CD4-positive, alpha-beta memory T cell (primary cell): ENCODE results near the gene TRIB2. TPM values are rescaled to one million over a fixed set of nuclear protein-coding genes. Genes with fewer than 3 reads are reported as not detected.

ENCODE experiments used
- CTCF ChIA-PET: fragments of 350-600 bp; sonication (Branson Sonifier 250); formaldehyde crosslinking; loops from one replicate; lab custom pipeline; 2021; ENCODE audit warnings: inconsistent platforms; ENCODE audit not compliant: partially characterized antibody; lab: Charles Lee
- POLR2A ChIA-PET: fragments of 350-600 bp; sonication (Branson Sonifier 250); formaldehyde crosslinking; loops from one replicate; lab custom pipeline; 2021; ENCODE audit not compliant: partially characterized antibody; lab: Charles Lee
- DNase-seq, 5 donors: peaks; one replicate each; pipeline versions ENCODE4 v3.0.0 to v3.0.0-alpha.2; 2020 to 2022; ENCODE audit warnings: mixed read lengths in 1 of 5
- H3K27ac ChIP-seq: one replicate; pipeline ENCODE4 v1.7.0; 2013; ENCODE audit warnings: low read depth, low read length
- H3K27me3 ChIP-seq: 2 replicates; pipeline ENCODE4 v1.7.0; 2013; ENCODE audit warnings: mild to moderate bottlenecking, low read length, moderate library complexity; ENCODE audit not compliant: insufficient read depth
- H3K36me3 ChIP-seq: 2 replicates; pipeline ENCODE4 v1.7.0; 2013; ENCODE audit warnings: mild to moderate bottlenecking, low read length, moderate library complexity; ENCODE audit not compliant: insufficient read depth
- H3K4me1 ChIP-seq: 2 replicates; pipeline ENCODE4 v1.7.0; 2013; ENCODE audit warnings: mild to moderate bottlenecking, low read length, moderate library complexity; ENCODE audit not compliant: insufficient read depth
- H3K4me3 ChIP-seq, 2 donors: one replicate each; pipeline ENCODE4 v1.7.0; 2013; ENCODE audit warnings: low read length in 2 of 2, mild to moderate bottlenecking in 1 of 2
- H3K9me3 ChIP-seq, 2 donors: one replicate each; pipeline ENCODE4 v1.7.0; 2013; ENCODE audit warnings: low read length in 2 of 2, control low read depth in 1 of 2; ENCODE audit not compliant: control insufficient read depth in 1 of 2
- H3K27ac Mint-ChIP-seq, 7 donors: one replicate each; pipeline ENCODE4 v1.8.0; 2020 to 2021; ENCODE audit warnings: mixed read lengths in 7 of 7, mild to moderate bottlenecking in 6 of 7, inconsistent platforms in 3 of 7, moderate library complexity in 3 of 7
- H3K27me3 Mint-ChIP-seq, 2 donors: one replicate each; pipeline ENCODE4 v1.8.0; 2020 to 2021; ENCODE audit warnings: mixed read lengths in 2 of 2
- H3K36me3 Mint-ChIP-seq, 2 donors: one replicate each; pipeline ENCODE4 v1.8.0; 2020 to 2021; ENCODE audit warnings: mixed read lengths in 2 of 2, inconsistent platforms in 1 of 2, mild to moderate bottlenecking in 1 of 2
- H3K4me1 Mint-ChIP-seq, 4 donors: one replicate each; pipeline ENCODE4 v1.8.0; 2020 to 2021; ENCODE audit warnings: mixed read lengths in 4 of 4, mild to moderate bottlenecking in 1 of 4
- H3K4me3 Mint-ChIP-seq, 8 donors: one replicate each; pipeline ENCODE4 v1.8.0; 2020 to 2021; ENCODE audit warnings: mixed read lengths in 8 of 8, mild to moderate bottlenecking in 7 of 8, moderate library complexity in 6 of 8, inconsistent platforms in 3 of 8
- H3K9me3 Mint-ChIP-seq, 8 donors: one replicate each; pipeline ENCODE4 v1.8.0; 2020 to 2021; ENCODE audit warnings: mixed read lengths in 8 of 8, mild to moderate bottlenecking in 5 of 8, inconsistent platforms in 3 of 8, moderate library complexity in 1 of 8
- intact Hi-C: fragments of 100-400 bp; cut with micrococcal nuclease; formaldehyde crosslinking; loops from one replicate; pipeline ENCODE4 v1.15.1; 2023
- polyA plus RNA-seq, 2 donors: library from polyadenylated mRNA; unstranded; fragments of 300-500 nt; fragmentation: Illumina TruSeq; gene quantifications; one replicate each; pipeline ENCODE4 v1.2.3, GENCODE V29; 2021
- total RNA-seq, 2 experiments: library from RNA; stranded (reverse); gene quantifications; one replicate each; pipeline ENCODE4 v1.2.3, GENCODE V29; 2021

Gene TRIB2
- total and polyA plus RNA-seq, 4 experiments from 2014 or later, result 73.8 to 126 (median 101) TPM

- ChIA-PET CTCF (no interaction called here), POLR2A (no interaction called here)
- H3K4me1 Mint-ChIP-seq, result peaks cover 0 to 8% (median 3%) of the 10 kb centered on the region in 4 donors
- DNase-seq, result no peak
- H3K36me3 ChIP-seq, result no peaks in the 10 kb centered on the region
- H3K27ac Mint-ChIP-seq, result peak overlapping the region in 1 of 7 donors; percentile 66
- H3K4me3 ChIP-seq, result no peak overlapping the region
- H3K27me3 ChIP-seq, result no peaks in the 10 kb centered on the region
- intact Hi-C loops, result no loop called here
- peaks cover 0 to 2% of the 10 kb centered on the region in 2 donors for H3K27me3 Mint-ChIP-seq
- no peak overlapping the region for H3K4me3 Mint-ChIP-seq
- H3K4me1 ChIP-seq, result no peaks in the 10 kb centered on the region
- H3K9me3 Mint-ChIP-seq, result peaks cover 0 to 10% (median 6%) of the 10 kb centered on the region in 8 donors
- H3K27ac ChIP-seq, result no peak overlapping the region
- H3K36me3 Mint-ChIP-seq, result no peaks in the 10 kb centered on the region
- H3K9me3 ChIP-seq, result no peaks in the 10 kb centered on the region
Measured at GRCh38 chr2:12685145-12685544, 31.6 kb upstream of the TRIB2 start.

GRCh38 chr2:12685956-12686355 lies 30.8 kb upstream of the TRIB2 start:
- H3K4me3 Mint-ChIP-seq, result peak overlapping the region in 1 of 8 donors; percentile 5
- H3K36me3 ChIP-seq, result no peaks in the 10 kb centered on the region
- peaks cover 0 to 2% of the 10 kb centered on the region in 2 donors for H3K27me3 Mint-ChIP-seq
- no peaks in the 10 kb centered on the region for H3K36me3 Mint-ChIP-seq
- no peak overlapping the region for H3K27ac Mint-ChIP-seq
- ChIA-PET POLR2A (no interaction called here), CTCF (no interaction called here)
- H3K9me3 ChIP-seq, result no peaks in the 10 kb centered on the region
- H3K27me3 ChIP-seq, result no peaks in the 10 kb centered on the region
- DNase-seq, result no peak
- H3K9me3 Mint-ChIP-seq, result peaks cover 0 to 10% (median 6%) of the 10 kb centered on the region in 8 donors
- H3K4me1 ChIP-seq, result no peaks in the 10 kb centered on the region
- H3K4me3 ChIP-seq, result no peak overlapping the region
- intact Hi-C loops, result no loop called here
- peaks cover 0 to 8% (median 3%) of the 10 kb centered on the region in 4 donors for H3K4me1 Mint-ChIP-seq
- no peak overlapping the region for H3K27ac ChIP-seq

- Histone ChIP-seq H3K36me3 (no peaks in the 10 kb centered on the region), H3K4me1 (no peaks in the 10 kb centered on the region), H3K4me3 (no peak overlapping the region), H3K27me3 (no peaks in the 10 kb centered on the region), H3K9me3 (no peaks in the 10 kb centered on the region), H3K27ac (no peak overlapping the region)
- H3K27ac Mint-ChIP-seq, result peak overlapping the region in 2 of 7 donors; percentile 55 to 61
- H3K4me3 Mint-ChIP-seq, result peak overlapping the region in 4 of 8 donors; percentile 2 to 43 (median 20)
- H3K36me3 Mint-ChIP-seq, result no peaks in the 10 kb centered on the region
- peaks cover 0 to 2% of the 10 kb centered on the region in 2 donors for H3K27me3 Mint-ChIP-seq
- CTCF ChIA-PET, result no interaction called here
- intact Hi-C loops, result no loop called here
- POLR2A ChIA-PET, result no interaction called here
- peaks cover 0 to 8% (median 3%) of the 10 kb centered on the region in 4 donors for H3K4me1 Mint-ChIP-seq
- DNase-seq, result no peak
- H3K9me3 Mint-ChIP-seq, result peaks cover 0 to 13% (median 9%) of the 10 kb centered on the region in 8 donors
Measured at GRCh38 chr2:12686708-12687283, 29.9 kb upstream of the TRIB2 start.

GRCh38 chr2:12688091-12688490 lies 28.6 kb upstream of the TRIB2 start:
- POLR2A ChIA-PET, result no interaction called here

GRCh38 chr2:12688893-12689292 lies 27.8 kb upstream of the TRIB2 start:
- POLR2A ChIA-PET, result interaction anchor here (0.6 kb wide), 1 partner anchor 220 kb away, joined by 3 read pairs; no protein-coding TSS in a partner anchor
- Histone ChIP-seq H3K9me3 (no peaks in the 10 kb centered on the region), H3K27ac (no peak overlapping the region), H3K36me3 (no peaks in the 10 kb centered on the region), H3K4me3 (no peak overlapping the region), H3K4me1 (no peaks in the 10 kb centered on the region), H3K27me3 (no peaks in the 10 kb centered on the region)
- CTCF ChIA-PET, result no interaction called here
- Mint-ChIP-seq H3K36me3 (peaks cover 0 to 5% of the 10 kb centered on the region in 2 donors), H3K9me3 (peaks cover 2 to 24% (median 14%) of the 10 kb centered on the region in 8 donors), H3K4me3 (no peak overlapping the region), H3K4me1 (peaks cover 0 to 13% (median 3%) of the 10 kb centered on the region in 4 donors), H3K27ac (no peak overlapping the region), H3K27me3 (peaks cover 0 to 2% of the 10 kb centered on the region in 2 donors)
- intact Hi-C loops, result no loop called here
- DNase-seq, result no peak

More at GRCh38 chr2:12688091-12688490, 28.6 kb upstream of the TRIB2 start:
- H3K9me3 ChIP-seq, result no peaks in the 10 kb centered on the region
- peaks cover 0 to 5% of the 10 kb centered on the region in 2 donors for H3K36me3 Mint-ChIP-seq
- no peaks in the 10 kb centered on the region for H3K4me1 ChIP-seq
- intact Hi-C loops, result no loop called here
- H3K27me3 ChIP-seq, result no peaks in the 10 kb centered on the region
- H3K27ac ChIP-seq, result no peak overlapping the region
- no peak overlapping the region for H3K4me3 Mint-ChIP-seq
- H3K36me3 ChIP-seq, result no peaks in the 10 kb centered on the region
- CTCF ChIA-PET, result no interaction called here
- H3K4me3 ChIP-seq, result no peak overlapping the region
- DNase-seq, result no peak
- peaks cover 2 to 21% (median 14%) of the 10 kb centered on the region in 8 donors for H3K9me3 Mint-ChIP-seq
- peaks cover 0 to 2% of the 10 kb centered on the region in 2 donors for H3K27me3 Mint-ChIP-seq
- H3K4me1 Mint-ChIP-seq, result peaks cover 0 to 13% (median 3%) of the 10 kb centered on the region in 4 donors
- no peak overlapping the region for H3K27ac Mint-ChIP-seq

GRCh38 chr2:12693509-12693908 lies 23.2 kb upstream of the TRIB2 start:
- Histone ChIP-seq H3K27me3 (no peaks in the 10 kb centered on the region), H3K36me3 (no peaks in the 10 kb centered on the region), H3K27ac (no peak overlapping the region), H3K4me3 (no peak overlapping the region), H3K4me1 (no peaks in the 10 kb centered on the region), H3K9me3 (no peaks in the 10 kb centered on the region)
- no peak for DNase-seq
- ChIA-PET CTCF (interaction anchor here (1.2 to 1.6 kb wide), 2 partner anchors 10 to 14 kb away, joined by 3 read pairs; no protein-coding TSS in a partner anchor), POLR2A (no interaction called here)
- no peak overlapping the region for H3K27ac Mint-ChIP-seq
- peaks cover 0 to 5% of the 10 kb centered on the region in 2 donors for H3K36me3 Mint-ChIP-seq
- peaks cover 2 to 24% (median 14%) of the 10 kb centered on the region in 8 donors for H3K9me3 Mint-ChIP-seq
- H3K4me1 Mint-ChIP-seq, result peaks cover 0 to 9% (median 2%) of the 10 kb centered on the region in 4 donors
- H3K4me3 Mint-ChIP-seq, result no peak overlapping the region
- no peaks in the 10 kb centered on the region for H3K27me3 Mint-ChIP-seq
- intact Hi-C loops, result no loop called here

- ChIA-PET POLR2A (interaction anchor here (0.5 kb wide), 1 partner anchor 242 kb away, joined by 3 read pairs; no protein-coding TSS in a partner anchor), CTCF (interaction anchor here (1.6 kb wide), 1 partner anchor 13 kb away, joined by 3 read pairs; no protein-coding TSS in a partner anchor)
- peaks cover 0 to 9% (median 2%) of the 10 kb centered on the region in 4 donors for H3K4me1 Mint-ChIP-seq
- intact Hi-C loops, result no loop called here
- H3K27me3 Mint-ChIP-seq, result no peaks in the 10 kb centered on the region
- Histone ChIP-seq H3K4me1 (no peaks in the 10 kb centered on the region), H3K4me3 (no peak overlapping the region), H3K27ac (no peak overlapping the region), H3K27me3 (no peaks in the 10 kb centered on the region), H3K36me3 (no peaks in the 10 kb centered on the region), H3K9me3 (no peaks in the 10 kb centered on the region)
- H3K36me3 Mint-ChIP-seq, result peaks cover 0 to 5% of the 10 kb centered on the region in 2 donors
- DNase-seq, result no peak
- H3K27ac Mint-ChIP-seq, result no peak overlapping the region
- peaks cover 2 to 17% (median 8%) of the 10 kb centered on the region in 8 donors for H3K9me3 Mint-ChIP-seq
- no peak overlapping the region for H3K4me3 Mint-ChIP-seq
Measured at GRCh38 chr2:12694990-12695774, 21.6 kb upstream of the TRIB2 start.
